Calu3 (cell line): ENCODE data around the gene MINDY4. TPM values are rescaled to one million over a fixed set of nuclear protein-coding genes. Genes with fewer than 3 reads are reported as not detected.

Experiments
- BruUV-seq: library from RNA; stranded (reverse); fragments of 400-500 nt; replicated peaks from 2 replicates; lab custom pipeline; 2021; lab: Mats Ljungman, UMichigan
- CTCF ChIA-PET: fragments of 300-600 bp; sonication (Branson Sonifier 250); formaldehyde crosslinking; loops from one replicate; lab custom pipeline; 2022; ENCODE audit warnings: antibody characterized with exemption; lab: Charles Lee
- DNase-seq: peaks from one replicate; pipeline ENCODE4 v3.0.0; 2022
- H3K27ac Mint-ChIP-seq: one replicate; pipeline ENCODE4 v1.8.0; 2022; ENCODE audit warnings: mixed read lengths; ENCODE audit not compliant: unreplicated experiment
- H3K27me3 Mint-ChIP-seq: one replicate; pipeline ENCODE4 v1.8.0; 2022; ENCODE audit warnings: mixed read lengths; ENCODE audit not compliant: unreplicated experiment
- H3K36me3 Mint-ChIP-seq: one replicate; pipeline ENCODE4 v1.8.0; 2022; ENCODE audit warnings: mild to moderate bottlenecking, moderate library complexity, mixed read lengths; ENCODE audit not compliant: insufficient read depth, unreplicated experiment
- H3K4me1 Mint-ChIP-seq: one replicate; pipeline ENCODE4 v1.8.0; 2022; ENCODE audit warnings: mild to moderate bottlenecking, low read depth, mixed read lengths; ENCODE audit not compliant: unreplicated experiment
- H3K4me3 Mint-ChIP-seq: one replicate; pipeline ENCODE4 v1.8.0; 2022; ENCODE audit warnings: mild to moderate bottlenecking, low read depth, moderate library complexity, mixed read lengths; ENCODE audit not compliant: unreplicated experiment
- H3K9me3 Mint-ChIP-seq: one replicate; pipeline ENCODE4 v1.8.0; 2022; ENCODE audit warnings: low read depth, mixed read lengths; ENCODE audit not compliant: unreplicated experiment
- intact Hi-C: fragments of 100-400 bp; cut with micrococcal nuclease; formaldehyde crosslinking; loops from one replicate; pipeline ENCODE4 v1.10.0; 2022; ENCODE audit not compliant: unreplicated experiment
- total RNA-seq: library from RNA; stranded (reverse); gene quantifications from 2 replicates; pipeline ENCODE4 v1.2.3, GENCODE V29; 2022
- TF ChIP-seq, protein P1 (sequence below): fragments of 200-600 bp; IDR thresholded peaks from one replicate; pipeline ENCODE4 v1.8.0; 2022; ENCODE audit warnings: antibody characterized with exemption; ENCODE audit not compliant: unreplicated experiment

The MINDY4 gene
- total RNA-seq, 1 experiment from 2014 or later = 12.4 TPM

DNA sequence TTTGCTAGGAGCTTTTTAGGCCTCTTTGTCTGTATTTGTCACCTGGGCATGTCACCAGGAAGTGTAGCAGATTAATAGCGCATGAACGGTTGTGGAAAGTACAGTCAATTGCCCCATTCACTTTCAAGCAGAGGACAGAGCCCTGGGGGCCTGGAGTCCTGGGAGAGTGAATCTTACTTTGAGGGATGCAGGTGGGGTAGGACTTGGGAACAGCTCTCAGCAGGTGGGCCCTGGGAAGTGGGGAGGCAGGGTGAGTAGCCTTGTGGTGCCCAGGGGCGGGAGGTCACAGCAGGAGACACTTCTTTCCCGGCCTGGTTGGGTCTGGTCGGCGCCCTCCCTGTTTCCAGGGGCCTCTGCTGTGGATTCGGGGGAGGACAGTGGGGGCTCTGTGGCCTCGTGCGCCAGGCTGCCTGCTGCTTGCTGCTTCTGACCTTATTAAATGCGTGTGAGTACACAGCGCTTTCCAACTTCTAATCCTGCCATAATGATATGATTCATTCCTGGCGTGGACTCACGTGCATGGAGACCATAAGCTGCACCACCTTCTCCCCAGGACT, 88.8 kb downstream of the MINDY4 start:
- BruUV-seq = no TSS peak
- TF ChIP-seq, protein P1, sequence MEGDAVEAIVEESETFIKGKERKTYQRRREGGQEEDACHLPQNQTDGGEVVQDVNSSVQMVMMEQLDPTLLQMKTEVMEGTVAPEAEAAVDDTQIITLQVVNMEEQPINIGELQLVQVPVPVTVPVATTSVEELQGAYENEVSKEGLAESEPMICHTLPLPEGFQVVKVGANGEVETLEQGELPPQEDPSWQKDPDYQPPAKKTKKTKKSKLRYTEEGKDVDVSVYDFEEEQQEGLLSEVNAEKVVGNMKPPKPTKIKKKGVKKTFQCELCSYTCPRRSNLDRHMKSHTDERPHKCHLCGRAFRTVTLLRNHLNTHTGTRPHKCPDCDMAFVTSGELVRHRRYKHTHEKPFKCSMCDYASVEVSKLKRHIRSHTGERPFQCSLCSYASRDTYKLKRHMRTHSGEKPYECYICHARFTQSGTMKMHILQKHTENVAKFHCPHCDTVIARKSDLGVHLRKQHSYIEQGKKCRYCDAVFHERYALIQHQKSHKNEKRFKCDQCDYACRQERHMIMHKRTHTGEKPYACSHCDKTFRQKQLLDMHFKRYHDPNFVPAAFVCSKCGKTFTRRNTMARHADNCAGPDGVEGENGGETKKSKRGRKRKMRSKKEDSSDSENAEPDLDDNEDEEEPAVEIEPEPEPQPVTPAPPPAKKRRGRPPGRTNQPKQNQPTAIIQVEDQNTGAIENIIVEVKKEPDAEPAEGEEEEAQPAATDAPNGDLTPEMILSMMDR = no peak
- CTCF ChIA-PET = interaction anchor here (0.6 kb wide), 1 partner anchor 106 kb away, joined by 3 read pairs; no protein-coding TSS in a partner anchor
- Mint-ChIP-seq H3K4me1 (no peaks in the 10 kb centered on the region), H3K36me3 (no peaks in the 10 kb centered on the region), H3K9me3 (no peaks in the 10 kb centered on the region), H3K27me3 (no peaks in the 10 kb centered on the region), H3K4me3 (no peak overlapping the region), H3K27ac (no peak overlapping the region)
- no peak for DNase-seq
- intact Hi-C loops = no loop called here

DNA sequence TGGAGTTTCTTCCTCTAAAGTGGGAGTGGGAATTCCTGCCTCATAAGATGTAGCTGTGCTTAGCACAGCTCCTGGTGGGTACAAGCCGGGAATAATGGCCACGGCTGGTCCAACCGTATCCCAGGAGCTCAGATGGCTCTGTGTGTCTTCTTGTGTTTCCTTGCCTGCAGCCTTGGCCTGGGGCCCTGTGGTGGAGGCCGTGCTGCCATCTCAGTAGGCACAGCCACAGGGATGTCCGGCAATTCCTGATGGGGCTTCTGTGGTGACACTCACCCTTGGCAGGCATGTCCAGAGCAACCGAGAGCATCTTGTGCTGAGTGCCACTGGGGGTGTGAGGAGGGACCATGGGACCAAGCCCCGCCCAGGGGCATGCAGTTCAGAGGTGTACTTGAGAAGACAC, 90.4 kb downstream of the MINDY4 start:
- no peak for DNase-seq
- no TSS peak for BruUV-seq
- Mint-ChIP-seq H3K27me3 (no peaks in the 10 kb centered on the region), H3K9me3 (no peaks in the 10 kb centered on the region), H3K4me3 (no peak overlapping the region), H3K36me3 (no peaks in the 10 kb centered on the region), H3K27ac (no peak overlapping the region), H3K4me1 (no peaks in the 10 kb centered on the region)
- TF ChIP-seq, protein P1 = no peak
- CTCF ChIA-PET = no interaction called here
- intact Hi-C loops = no loop called here

DNA sequence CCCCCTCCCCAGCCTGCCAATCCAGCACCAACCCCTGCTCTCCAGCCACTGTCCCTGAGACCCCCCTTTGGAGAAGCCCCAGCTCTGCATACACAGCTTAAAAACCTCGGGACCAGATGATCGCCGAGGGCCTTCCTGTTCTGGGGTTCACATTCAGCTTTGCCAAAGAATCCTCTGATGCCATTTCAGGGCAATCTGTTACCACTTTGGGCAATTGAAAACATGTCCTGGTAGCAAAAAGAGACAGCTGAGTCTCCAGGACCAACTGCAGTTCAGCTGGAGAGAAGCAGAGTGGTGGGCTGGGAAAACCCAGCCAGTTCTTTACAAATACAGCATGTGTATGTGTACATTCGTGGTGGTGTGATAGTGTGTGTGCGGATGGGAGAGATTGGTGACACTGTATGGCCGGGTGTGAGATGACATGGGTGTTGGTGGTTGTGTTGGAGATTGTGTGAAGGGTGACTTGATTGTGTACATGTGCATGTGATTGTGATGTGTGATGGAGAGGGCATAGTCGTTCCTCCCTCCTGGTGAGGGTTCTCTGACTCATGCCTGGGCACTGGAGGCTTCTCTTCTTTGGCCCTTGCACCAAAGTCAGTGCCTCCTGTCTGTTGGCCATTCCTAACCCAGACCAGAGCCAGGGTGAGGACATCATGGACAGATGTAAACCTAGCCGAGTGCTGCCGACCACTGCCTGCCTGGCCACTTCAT, 91.9 kb downstream of the MINDY4 start:
- Mint-ChIP-seq H3K27me3 (no peaks in the 10 kb centered on the region), H3K9me3 (no peaks in the 10 kb centered on the region), H3K4me3 (no peak overlapping the region), H3K36me3 (no peaks in the 10 kb centered on the region), H3K4me1 (no peaks in the 10 kb centered on the region), H3K27ac (no peak overlapping the region)
- intact Hi-C loops = no loop called here
- BruUV-seq = no TSS peak
- TF ChIP-seq, protein P1 = no peak
- CTCF ChIA-PET = interaction anchor here (1.2 kb wide), 1 partner anchor 9 kb away, joined by 4 read pairs; no protein-coding TSS in a partner anchor
- DNase-seq = no peak

DNA sequence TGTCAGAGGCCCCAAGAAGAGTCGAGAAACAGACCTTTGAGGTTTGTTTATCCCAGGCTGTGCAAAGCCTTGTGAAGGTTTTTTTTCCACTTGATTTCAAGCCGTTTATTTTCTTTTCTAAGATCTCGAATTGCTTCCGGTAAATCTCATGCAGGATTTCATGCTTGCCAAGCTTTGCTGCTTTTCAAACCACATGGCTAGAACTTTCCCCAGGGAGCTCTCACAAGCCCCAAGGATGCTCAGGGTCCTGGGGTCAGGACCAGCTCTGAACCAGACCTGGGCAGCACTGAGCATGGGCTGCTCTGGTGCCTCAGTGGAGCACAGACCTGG, 92.5 kb downstream of the MINDY4 start:
- CTCF ChIA-PET = interaction anchor here (1.2 kb wide), 1 partner anchor 10 kb away, joined by 4 read pairs; no protein-coding TSS in a partner anchor
- Mint-ChIP-seq H3K27ac (no peak overlapping the region), H3K27me3 (no peaks in the 10 kb centered on the region), H3K9me3 (no peaks in the 10 kb centered on the region), H3K4me1 (no peaks in the 10 kb centered on the region), H3K36me3 (no peaks in the 10 kb centered on the region), H3K4me3 (no peak overlapping the region)
- BruUV-seq = no TSS peak
- intact Hi-C loops = no loop called here
- TF ChIP-seq, protein P1 = no peak
- no peak for DNase-seq
